Activated CD8-positive, alpha-beta memory T cell treated with anti-CD3 and anti-CD28 coated beads for 1 hour (primary cell): Measurements from ENCODE around the gene GABBR2.

ENCODE experiments used
- DNase-seq, 2 donors: peaks; one replicate each; pipeline ENCODE4 v3.0.0-alpha.2; 2020; ENCODE audit warnings: low read depth in 1 of 2; ENCODE audit errors: extremely low read depth in 1 of 2

The GABBR2 gene

DNA sequence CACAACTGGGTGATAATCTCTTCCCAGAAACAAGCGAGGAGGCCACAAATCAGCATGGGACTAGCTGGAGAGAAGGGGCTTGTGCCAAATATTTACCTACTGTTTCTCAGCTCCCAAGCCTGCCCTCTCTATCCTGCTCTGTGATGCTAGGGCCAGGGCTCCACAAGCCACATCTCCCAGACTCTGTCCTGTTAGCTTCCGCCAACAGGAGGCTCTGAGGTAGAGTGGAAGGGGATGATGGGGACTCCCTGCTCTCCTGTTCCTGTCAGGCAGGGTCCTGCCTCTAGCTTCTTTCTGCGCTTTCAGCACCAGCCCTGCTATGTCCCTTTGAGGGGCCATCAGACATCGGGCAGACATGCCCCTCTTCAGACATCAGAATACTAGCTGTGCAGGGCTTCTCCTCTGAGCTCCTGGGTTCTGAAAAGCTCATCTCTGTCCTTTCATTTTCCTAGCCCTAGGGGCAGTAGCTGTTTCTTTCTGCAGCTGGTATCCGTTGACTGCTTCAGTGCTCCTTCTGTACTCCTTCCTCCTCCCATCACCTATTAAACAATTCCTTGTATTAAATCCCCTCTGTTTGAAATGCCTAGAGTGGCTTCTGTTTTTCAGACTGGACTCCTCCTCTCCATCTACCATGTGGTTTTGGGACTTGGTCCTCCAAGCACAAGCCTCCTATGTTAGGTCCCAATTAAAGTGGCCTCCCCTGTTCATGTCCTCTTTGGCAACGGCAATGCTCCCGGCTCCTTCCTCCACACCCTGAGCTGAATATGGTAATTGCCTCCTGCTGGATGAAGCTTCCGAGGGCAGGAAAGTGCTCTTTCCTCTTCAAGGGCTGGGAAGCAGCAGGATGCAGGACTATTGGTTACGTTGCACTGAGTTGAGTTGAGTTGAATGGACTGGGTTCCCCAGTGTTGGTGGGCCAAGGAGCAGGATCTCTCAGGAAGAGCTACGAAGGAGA, 292.2 kb downstream of the GABBR2 start:
- no peak for DNase-seq

DNA sequence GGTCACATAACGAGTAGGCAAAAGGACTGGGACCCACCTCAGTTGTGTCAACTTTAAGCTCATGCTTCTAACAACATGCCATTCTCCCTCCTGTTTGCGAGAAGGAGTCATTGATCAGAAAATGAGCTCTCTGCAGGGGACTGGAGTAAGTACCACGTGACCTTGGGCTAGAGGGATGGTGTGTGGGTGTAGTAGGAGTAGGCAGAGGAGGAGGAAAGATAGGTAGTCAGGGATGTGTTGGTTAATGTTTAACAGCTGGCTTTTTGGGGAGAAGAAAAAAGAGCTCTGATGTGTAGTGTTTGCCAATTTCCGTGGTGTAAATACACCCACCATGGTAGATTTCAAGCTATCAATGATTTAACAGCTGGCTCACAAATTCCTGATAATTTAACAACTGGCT, 293.0 kb downstream of the GABBR2 start:
- DNase-seq: no peak

DNA sequence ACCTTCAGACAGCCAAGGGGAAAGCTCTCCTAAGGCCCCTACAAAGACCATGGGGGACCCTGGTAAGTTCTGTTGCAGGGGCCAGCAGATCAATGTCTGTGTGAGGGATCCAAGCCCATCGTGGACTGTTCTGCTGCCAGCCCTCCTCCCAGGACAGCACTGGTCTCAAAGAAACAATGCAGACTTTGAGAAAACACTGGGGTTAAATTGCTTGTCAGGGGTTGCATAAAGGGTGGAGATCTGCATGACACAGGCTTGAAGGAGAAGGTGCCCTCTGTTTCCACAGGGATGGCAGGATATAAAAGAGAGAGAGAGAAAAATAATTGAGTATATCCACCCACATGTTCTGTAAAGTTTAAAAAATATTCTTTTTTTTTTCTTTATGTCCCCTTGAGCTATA, 295.7 kb downstream of the GABBR2 start:
- DNase-seq: no peak

DNA sequence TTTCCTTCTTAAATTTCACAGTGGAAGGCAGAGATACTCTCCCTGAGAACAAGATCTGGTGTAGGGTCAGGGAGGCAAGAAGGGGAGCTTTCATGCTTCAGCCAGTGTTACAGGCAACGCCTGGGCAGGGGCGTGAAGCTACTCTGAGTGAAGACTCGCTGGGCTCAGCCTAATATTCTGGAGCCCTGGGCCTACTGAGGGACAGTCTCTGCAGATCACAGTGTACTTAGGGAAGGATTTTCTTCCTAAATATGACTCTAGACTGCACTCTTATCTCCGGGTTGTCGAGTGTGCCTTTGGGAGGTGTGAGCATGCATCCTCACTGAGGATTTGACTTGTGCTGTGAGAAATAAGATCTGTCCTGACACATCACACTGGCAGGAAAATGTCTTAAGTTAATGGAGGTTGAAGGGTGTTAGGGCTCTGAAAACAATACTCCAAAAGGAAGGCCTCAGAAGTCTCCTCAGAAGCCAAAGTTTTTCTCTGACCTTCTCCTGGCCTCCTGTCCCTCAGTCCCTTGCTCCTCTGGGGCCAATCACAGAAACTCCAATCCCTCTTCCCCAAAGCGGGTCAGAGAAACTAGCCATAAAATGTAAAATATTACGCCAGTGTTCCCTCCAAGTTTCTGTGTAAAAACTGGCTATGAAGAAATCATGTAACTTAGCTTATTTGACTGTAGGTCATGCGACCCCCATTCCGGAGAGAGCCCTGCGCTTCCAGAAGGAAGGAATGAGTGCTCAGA, 296.5 kb downstream of the GABBR2 start:
- no peak for DNase-seq

DNA sequence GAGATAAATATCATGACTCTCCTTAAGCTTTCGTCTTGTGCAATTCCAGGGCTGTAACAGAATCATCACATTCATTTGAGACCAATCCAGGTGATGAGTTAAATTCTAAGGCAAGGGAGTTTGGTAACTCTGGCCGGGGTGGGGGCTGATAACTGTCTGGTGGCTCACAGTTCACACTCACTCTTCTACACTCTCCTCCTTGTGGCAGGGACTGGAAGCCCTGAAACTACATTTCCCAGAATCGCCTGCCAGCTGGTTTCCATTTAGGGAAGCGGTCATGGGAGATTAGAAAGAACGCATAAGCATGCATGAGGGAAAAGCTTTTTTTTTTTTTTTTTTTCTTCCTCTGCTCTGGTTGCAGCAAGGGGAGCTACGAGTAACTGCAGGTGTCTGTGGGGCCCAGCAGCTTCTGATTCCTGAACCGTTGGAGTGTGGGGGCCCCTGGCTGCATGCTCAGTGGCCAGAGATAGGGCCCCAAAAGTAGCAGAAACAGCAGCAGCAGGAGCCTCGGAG, 298.5 kb downstream of the GABBR2 start:
- no peak for DNase-seq

DNA sequence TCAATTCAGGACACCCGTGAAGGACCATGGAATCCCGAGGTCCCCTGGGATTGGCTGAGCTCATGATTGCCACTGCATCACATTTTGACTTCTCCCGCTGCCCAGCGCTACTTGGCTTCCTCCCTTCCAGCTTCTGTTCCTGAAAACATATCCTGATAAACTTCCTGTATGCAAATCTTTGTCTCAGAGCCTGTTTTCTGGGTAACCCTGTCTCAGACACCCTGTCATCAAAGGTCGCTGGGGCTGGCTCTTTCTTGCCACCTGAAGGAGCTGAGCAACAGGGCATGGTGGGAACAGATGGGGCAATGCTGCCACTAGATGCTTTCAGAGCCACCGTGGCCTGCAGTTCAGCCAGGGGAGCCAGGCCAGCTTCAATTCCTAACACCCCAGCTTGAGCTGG, 299.0 kb downstream of the GABBR2 start:
- no peak for DNase-seq

DNA sequence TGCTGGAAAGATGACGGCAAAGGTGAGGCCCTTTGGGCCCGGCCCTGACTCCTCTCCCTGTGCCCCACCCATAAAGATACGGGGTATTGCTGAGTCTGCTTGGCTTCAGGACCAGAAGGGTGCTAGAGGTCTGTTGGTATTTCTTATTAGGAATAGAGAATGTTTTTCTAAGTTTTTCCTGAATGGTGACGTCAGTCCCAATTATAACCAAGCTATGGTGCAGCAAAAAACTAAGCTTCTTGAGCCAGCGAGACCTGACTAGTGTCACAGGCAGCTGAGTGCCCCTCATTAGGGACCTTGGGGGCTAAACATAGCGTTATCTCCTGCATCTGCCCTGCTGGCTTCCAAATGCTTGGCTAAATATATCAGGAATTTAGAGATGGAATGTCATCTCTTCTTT, 302.3 kb downstream of the GABBR2 start:
- no peak for DNase-seq

DNA sequence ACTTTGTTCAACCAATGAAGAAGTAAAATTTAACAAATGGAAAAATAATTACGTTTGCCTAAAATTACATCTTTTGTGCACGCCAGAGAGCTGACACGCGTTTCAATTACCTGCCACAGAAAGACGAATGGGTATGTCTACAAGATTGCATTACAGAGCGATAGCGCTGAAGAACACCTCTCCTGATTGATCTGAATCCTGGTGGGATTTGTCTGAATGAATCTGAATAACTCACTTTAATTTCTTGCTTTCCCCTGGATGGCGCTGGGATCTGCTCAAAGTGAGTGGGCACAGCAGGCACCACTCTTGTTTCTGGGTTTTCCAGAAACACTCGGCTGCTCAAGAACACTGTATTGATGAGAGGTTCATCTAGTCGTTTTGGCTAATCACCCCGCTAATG, 304.5 kb downstream of the GABBR2 start:
- no peak for DNase-seq

DNA sequence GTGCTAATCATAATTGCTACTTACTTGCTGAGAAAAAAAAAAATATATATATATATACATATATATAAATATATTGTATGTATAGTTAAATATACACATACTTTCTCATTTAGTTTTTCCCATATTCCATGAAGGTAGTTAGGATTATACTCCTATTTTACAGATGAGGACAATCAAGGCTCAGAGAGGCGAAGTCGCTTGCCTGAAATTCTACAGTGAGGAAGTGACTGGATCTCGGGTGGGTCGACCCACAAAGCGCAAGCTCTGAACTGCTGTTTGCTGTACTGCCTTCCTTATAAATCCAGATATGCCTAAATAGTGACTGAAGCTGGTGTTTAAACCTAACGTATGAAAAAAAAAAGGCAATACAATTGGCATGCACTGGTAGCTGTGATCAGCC, 305.0 kb downstream of the GABBR2 start:
- DNase-seq: no peak

DNA sequence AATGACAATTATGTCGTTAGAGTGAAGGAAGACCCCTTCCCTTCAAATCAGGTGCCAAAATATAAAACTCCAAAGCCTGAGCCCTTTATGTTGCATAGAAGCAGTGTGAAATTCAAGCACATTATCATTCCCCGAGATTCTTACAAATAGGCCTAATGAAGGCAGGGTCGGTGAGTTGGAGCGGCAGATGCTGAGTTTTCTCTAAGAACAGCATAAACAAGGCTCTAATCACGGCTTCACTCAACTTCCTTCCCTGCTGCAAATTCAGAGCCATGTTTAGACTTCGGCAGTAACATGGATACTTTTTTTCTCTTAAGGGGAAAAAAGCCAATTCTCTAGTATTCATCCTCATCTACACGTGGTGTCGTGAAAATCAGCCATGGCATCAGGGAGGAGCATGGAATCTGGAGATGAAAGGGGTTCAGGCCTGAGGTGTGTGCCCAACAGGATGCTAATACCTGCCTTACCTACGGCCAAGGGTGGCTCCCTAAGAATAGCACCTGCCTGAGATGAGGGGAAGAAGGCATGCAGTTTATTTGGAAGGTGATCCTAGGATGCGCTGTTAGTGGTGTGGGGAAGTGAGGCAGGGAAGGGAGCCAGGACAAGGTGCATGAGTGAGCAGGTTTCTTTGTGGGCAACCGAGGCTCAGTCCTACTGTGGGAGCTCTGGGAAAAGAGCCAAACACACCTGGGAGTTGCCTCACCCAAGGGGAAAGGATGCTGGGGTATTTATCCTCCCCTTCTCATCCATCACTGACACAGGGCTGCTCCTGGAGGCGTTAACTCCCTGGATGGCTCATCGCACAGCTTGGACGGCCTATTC, 306.5 kb downstream of the GABBR2 start:
- DNase-seq: no peak

DNA sequence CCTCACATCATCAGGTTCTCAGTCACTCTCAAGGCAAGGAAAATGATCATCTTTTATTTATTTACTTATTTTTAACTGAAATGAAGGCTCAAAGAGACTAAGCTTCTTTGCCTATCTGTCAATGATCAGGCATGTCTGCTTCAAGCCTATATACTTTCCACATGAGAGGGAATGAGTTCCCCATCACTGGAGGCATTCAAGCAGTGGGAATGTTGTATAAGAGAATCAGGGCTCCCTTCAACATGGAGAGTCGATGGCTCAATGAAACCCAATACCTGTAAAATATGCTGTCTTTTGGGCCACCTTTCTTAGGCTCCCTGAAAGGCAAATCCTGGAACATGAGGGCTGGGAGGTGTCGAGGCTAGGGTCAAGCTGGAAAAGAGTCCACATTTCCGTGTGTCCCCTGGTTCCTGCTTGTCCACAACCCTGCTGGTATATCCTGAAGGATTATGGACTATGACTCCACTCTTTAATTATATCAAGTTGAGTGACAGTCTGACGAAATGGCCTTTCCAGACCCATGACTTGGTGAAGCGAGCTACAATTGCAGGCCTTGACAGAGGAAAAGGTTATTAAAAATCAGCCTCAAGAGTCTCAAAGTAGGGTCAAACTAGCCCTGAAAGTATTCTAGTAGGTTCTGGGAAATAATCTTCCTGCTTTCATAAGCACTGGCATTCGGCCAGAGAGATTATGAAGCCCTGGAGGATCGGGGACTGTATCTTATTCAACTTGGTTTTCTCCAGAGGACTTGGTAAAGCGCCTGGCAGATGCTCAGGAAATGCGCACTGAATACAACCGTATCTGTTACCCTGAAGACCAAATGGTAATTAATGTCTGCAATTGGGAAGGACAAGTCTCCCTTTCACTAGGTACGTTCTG, 307.4 kb downstream of the GABBR2 start:
- no peak for DNase-seq

DNA sequence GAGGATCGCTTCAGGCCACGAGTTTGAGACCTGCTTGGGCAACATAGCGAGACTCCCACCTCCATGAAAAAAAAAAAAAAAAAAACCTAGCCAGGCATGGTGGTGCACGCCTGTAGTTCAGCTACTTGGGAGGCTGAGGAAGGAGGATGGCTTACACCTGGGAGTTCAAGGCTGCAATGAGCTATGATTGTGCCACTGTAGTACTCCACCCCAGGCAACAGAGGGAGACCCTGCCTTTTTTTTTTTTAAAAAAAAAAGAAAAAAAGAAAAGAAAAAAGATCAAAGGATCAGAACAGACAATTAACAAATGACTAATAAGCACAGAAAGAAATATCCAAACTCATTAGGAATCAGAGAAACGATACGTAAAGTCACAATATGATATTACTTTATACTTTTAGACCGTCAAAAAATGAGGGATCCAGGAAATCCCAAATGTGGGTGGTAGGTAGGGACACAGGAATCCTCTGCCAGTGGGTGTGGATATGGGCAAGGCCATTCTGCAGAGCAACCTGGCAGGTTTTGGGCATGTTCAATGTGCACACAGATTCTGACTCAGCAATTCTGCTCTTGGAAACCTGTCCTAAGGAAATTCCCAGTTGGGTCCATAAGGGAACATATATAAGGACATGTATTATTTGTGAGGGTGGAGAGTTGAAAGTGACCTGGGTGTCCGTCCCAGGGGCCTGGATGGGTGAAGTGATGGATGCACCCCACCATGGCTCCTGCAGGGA, 308.6 kb downstream of the GABBR2 start:
- DNase-seq: no peak

DNA sequence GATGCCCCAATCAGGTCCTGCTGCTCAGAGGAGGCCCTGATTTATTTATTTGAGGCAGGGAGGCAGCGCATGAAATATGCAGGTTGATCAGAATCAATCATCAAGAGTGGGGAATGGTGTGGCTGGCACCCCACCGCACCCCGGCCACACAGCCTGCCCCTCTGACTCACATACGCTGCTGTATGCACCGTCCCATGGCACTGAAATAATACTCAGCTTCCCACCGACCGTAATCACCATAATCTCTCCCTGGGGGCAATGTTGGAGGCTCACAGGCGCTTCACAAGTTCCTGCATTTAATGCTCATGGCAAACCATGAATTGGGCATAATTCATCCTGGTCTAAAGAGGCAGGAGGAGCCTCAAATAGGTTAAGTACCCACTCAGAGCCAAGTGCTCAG, 312.1 kb downstream of the GABBR2 start:
- no peak for DNase-seq

DNA sequence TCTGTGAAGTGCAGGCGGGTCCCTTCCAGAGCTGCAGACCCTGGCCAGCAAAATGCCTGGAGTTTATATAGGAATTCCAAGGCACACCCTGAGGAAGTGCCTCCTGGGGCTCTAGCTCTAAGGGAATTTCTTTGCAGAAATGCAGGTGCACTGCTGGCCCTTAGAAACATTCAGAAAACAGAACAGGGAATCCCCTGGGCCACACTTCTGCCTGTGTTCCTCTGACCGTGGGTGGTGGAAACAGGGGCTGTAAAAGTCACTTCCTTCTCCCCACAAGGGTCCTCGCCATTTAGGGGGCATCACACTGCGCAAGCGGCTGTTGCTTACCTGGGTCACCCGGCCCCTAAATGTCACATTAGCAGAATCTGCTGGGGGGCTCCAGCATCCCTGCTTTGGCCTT, 312.5 kb downstream of the GABBR2 start:
- no peak for DNase-seq

DNA sequence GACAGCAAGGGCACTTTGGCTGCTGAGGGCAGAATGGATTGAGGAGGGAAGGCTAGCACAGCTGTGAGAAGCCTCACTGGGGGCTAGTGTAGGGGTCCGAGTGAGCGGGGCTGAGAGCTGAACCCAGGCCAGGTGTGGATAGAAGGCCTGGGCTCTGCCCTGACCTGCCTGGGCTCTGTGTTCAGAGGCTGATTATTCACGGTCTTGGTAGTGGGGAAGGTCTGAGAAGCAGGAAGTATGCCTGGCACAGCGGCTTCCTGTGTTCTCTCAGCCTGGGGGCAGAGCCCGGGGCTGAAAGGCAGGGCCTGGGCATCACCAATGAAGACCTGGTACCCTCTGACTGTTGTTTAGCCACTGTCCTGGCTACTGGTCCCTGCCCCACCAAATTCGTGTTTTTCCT, 316.9 kb downstream of the GABBR2 start:
- no peak for DNase-seq

DNA sequence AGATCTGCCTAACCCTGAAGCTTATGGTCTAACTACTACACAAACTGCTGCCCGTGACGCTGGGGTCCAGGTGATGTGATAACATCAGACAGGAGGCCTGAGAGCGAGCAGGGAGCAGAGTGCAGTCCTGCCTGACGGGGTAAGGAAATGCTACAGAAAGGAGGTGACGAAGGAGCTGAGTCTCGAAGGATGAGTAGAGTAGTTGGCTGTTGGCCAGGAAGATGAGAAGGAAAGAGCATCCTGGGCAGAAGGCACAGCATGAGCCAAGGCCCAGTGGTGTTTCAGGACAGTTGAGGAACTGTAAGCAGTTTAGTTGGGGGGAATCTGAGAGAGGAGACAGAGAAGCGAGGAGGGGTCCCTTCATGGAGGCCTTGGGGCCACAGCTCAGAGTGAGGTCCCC, 317.3 kb downstream of the GABBR2 start:
- DNase-seq: no peak

DNA sequence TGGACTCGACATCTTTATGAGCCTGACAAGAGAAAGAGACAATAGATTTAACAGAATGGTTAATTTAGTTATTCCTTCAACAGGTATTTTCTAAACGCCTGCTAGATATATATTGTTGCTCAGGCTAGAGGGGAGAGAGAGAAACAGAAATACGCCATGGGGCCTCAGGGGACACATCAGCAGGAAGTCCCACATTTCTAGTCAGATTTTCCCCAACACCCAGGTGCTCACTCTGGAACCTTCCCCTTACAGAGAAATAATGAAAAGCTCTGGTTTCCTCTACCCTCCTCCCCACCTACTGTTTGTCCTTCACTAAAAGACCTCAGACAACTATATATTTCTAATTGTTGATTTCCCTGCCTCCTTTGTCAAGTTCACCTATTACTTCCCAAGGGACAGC, 323.0 kb downstream of the GABBR2 start:
- no peak for DNase-seq

DNA sequence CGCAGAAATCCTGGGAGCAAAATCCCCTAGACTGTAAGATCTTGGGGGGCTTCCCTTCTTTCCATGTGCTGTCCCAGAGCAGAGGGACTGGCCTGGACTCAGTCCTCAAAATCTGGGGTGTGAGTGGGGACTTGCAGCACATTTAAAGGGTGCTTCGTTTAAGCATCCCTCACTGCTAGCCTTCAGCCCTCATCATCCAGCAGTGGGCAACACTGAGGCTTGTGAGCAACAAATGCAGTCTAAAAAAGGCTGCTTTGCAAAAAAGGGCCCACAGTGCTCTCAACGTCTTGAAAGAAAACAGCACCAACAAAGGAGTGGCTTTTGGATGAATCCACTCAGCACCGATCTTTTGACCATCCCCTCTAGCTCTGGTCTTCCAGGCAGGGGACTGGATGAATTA, 325.0 kb downstream of the GABBR2 start:
- DNase-seq: no peak

DNA sequence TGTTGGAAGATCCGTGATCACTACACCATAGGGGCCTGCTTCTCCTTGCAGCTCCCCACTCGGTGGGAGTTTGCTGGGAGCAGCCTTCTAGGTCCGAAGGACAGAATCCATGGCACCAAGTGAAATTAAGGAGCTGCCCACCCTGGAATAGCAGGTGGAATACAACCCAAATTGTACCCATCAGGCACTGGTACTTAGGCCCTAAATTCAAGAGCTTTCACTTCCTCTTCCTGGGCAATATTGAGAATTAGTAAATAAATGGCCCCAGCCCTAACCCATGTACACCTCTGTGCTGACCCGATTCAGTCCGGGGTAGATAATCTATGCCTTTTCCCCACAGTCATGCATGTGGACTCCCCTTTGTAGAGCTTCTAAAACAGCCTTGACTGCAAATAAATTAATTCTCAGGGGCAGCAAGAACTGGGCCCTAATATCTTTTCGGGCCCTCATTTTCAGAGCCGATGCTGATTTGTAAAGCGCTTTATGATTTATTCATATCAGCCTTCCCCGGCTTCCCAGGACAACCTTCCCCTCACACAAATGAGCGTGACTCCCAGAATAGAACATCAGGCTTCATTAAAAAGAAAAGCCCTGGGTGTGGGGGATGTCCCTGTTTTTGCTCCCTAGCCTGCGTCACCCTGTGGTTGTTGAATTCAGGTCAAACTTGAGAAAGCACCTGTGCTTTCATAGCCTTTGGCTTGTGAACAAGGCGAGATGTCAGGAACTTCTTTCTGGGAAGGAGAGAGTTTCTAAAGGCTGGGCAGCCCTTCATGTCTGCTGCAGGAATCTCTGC, 327.2 kb downstream of the GABBR2 start:
- DNase-seq: no peak
